ENCODE data around the gene ABHD17C. TPM values are rescaled to one million over a fixed set of nuclear protein-coding genes. Genes with fewer than 3 reads are reported as not detected.

The ABHD17C gene
- total and polyA plus RNA-seq, 2 donors (not counting 3 experiments of a cell fraction or from before 2014, with no cell fraction given), result 5.9 to 10.9 TPM

DNA sequence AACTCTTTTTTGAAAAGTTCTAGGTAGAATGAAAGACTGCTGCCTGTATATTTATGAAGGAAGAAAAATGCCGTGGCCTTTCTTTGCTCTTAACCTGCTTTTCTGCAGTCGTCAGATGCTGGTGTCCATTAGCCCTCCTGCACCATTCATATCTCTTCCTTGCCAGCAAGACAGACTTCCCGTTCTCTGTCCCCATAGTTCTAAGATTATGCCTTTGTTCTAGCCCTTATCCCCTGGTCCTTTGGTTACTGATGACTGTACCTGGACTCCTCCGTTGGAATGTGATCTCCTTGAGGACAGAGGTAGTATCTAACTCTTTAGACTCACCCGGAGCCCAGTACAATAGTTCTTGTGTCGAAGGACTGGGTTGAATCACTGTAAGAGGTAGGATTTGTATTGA lies 16.8 kb downstream of the ABHD17C start:
- dilution Hi-C loops (cut with MboI; ENCODE audit: extremely low pct_ligation_motif_present, low sequenced_read_pairs), result loop anchor here (25.0 kb wide), 1 partner anchor 150 kb away; no protein-coding TSS in a partner anchor
- intact Hi-C loops (cut with micrococcal nuclease), result no loop called here
- H3K4me1 ChIP-seq (ENCODE audit: control insufficient read depth, extremely low read depth, insufficient read depth, low read length), result no peaks in the 10 kb centered on the region
- H3K4me2 ChIP-seq (ENCODE audit: insufficient read depth, low read length), result no peak overlapping the region
- H3K9ac ChIP-seq (replicated peaks; ENCODE audit: extremely low read depth, insufficient read depth, low read length), result no peak overlapping the region
- BruUV-seq (replicated peaks), result no TSS peak
- DNase-seq (ENCODE audit: low read depth, low spot score), result no peak
- H4K20me1 ChIP-seq (replicated peaks; ENCODE audit: control insufficient read depth, extremely low read depth, insufficient read depth, low read length), result no peaks in the 10 kb centered on the region
- H3K4me3 ChIP-seq (replicated peaks in 1 of 3; ENCODE audit: insufficient read depth in 1 of 3, low read depth in 1 of 3, low read length in 3 of 3), result no peak overlapping the region
- no peak for FAIRE-seq
- CTCF ChIA-PET, result interaction anchor here (2.5 kb wide), 1 partner anchor 144 kb away, joined by 9 read pairs; no protein-coding TSS in a partner anchor
- H3K79me2 ChIP-seq (ENCODE audit: control insufficient read depth, insufficient read depth, low read length), result peaks cover 32% of the 10 kb centered on the region
- no peak overlapping the region for H2AFZ ChIP-seq (ENCODE audit: low read depth, low read length)
- no peaks in the 10 kb centered on the region for H3K9me1 ChIP-seq (replicated peaks; ENCODE audit: control insufficient read depth, extremely low read depth, insufficient read depth, low read length)
- H3K36me3 ChIP-seq (ENCODE audit: control insufficient read depth in 2 of 2, extremely low read depth in 1 of 2, insufficient read depth in 2 of 2, low read length in 2 of 2), result no peaks in the 10 kb centered on the region
- no peak overlapping the region for H3K27ac ChIP-seq (ENCODE audit: insufficient read depth, low read depth, low read length)
- H3K27me3 ChIP-seq (ENCODE audit: control insufficient read depth in 2 of 2, insufficient read depth in 2 of 2, low read length in 2 of 2), result no peaks in the 10 kb centered on the region
- H3K9me3 ChIP-seq (replicated peaks; ENCODE audit: control insufficient read depth, insufficient read depth, low read length), result no peaks in the 10 kb centered on the region
- TF ChIP-seq POLR2AphosphoS5 (IDR thresholded peaks at IDR 0.05; ENCODE audit: insufficient read depth, low read depth, low read length) (no peak), EZH2 (IDR thresholded peaks at IDR 0.05; ENCODE audit: borderline replicate concordance, low read depth, low read length, severe bottlenecking) (no peak), MAX (IDR thresholded peaks at IDR 0.05; ENCODE audit: insufficient read depth, insufficient read length) (no peak), MYC (IDR thresholded peaks at IDR 0.05; ENCODE audit: low read depth, low read length) (no peak), POLR2A (IDR thresholded peaks at IDR 0.05; ENCODE audit: low read depth, low read length) (no peak), GATA2 (IDR thresholded peaks at IDR 0.05; ENCODE audit: insufficient read depth, insufficient read length, low read depth, low read length) (no peak), JUN (IDR thresholded peaks at IDR 0.05; ENCODE audit: borderline replicate concordance, insufficient read depth, insufficient read length, low read depth) (no peak), FOS (IDR thresholded peaks at IDR 0.05; ENCODE audit: borderline replicate concordance, insufficient read depth, low read length) (no peak)
- TF ChIP-seq, protein P1, sequence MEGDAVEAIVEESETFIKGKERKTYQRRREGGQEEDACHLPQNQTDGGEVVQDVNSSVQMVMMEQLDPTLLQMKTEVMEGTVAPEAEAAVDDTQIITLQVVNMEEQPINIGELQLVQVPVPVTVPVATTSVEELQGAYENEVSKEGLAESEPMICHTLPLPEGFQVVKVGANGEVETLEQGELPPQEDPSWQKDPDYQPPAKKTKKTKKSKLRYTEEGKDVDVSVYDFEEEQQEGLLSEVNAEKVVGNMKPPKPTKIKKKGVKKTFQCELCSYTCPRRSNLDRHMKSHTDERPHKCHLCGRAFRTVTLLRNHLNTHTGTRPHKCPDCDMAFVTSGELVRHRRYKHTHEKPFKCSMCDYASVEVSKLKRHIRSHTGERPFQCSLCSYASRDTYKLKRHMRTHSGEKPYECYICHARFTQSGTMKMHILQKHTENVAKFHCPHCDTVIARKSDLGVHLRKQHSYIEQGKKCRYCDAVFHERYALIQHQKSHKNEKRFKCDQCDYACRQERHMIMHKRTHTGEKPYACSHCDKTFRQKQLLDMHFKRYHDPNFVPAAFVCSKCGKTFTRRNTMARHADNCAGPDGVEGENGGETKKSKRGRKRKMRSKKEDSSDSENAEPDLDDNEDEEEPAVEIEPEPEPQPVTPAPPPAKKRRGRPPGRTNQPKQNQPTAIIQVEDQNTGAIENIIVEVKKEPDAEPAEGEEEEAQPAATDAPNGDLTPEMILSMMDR (IDR thresholded peaks at IDR 0.05; ENCODE audit: extremely low read depth in 1 of 2, insufficient read depth in 1 of 2, low read depth in 1 of 2, low read length in 2 of 2), result no peak
- POLR2A ChIA-PET, result no interaction called here

All from endothelial cell of umbilical vein (primary cell).